ENCODE data around the gene MTF2. TPM values are rescaled to one million over a fixed set of nuclear protein-coding genes. Genes with fewer than 3 reads are reported as not detected.

Gene MTF2
- total RNA-seq, 2 donors from 2014 or later: 85.0 to 103 TPM

- Mint-ChIP-seq H3K27me3 (ENCODE audit: insufficient read depth) (no peaks in the 10 kb centered on the region), H3K27ac (peak overlapping the region; percentile 16), H3K9me3 (no peaks in the 10 kb centered on the region), H3K4me3 (no peak overlapping the region), H3K4me1 (no peaks in the 10 kb centered on the region), H3K36me3 (ENCODE audit: low read depth) (peaks cover 17% of the 10 kb centered on the region)
- H3K36me3 ChIP-seq (ENCODE audit: control insufficient read depth, insufficient read depth, low read length): peaks cover 71% of the 10 kb centered on the region
- TF ChIP-seq, protein P1, sequence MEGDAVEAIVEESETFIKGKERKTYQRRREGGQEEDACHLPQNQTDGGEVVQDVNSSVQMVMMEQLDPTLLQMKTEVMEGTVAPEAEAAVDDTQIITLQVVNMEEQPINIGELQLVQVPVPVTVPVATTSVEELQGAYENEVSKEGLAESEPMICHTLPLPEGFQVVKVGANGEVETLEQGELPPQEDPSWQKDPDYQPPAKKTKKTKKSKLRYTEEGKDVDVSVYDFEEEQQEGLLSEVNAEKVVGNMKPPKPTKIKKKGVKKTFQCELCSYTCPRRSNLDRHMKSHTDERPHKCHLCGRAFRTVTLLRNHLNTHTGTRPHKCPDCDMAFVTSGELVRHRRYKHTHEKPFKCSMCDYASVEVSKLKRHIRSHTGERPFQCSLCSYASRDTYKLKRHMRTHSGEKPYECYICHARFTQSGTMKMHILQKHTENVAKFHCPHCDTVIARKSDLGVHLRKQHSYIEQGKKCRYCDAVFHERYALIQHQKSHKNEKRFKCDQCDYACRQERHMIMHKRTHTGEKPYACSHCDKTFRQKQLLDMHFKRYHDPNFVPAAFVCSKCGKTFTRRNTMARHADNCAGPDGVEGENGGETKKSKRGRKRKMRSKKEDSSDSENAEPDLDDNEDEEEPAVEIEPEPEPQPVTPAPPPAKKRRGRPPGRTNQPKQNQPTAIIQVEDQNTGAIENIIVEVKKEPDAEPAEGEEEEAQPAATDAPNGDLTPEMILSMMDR (conservative IDR thresholded peaks at IDR 0.05): no peak
- no peak overlapping the region for H3K4me3 ChIP-seq (ENCODE audit: low read length)
- H3K9ac ChIP-seq (ENCODE audit: extremely low read depth, low read length, poor library complexity, severe bottlenecking): no peak overlapping the region
- no peak overlapping the region for H3K27ac ChIP-seq (ENCODE audit: low read depth, low read length)
- H3K4me1 ChIP-seq (ENCODE audit: control insufficient read depth, insufficient read depth, low read length): no peaks in the 10 kb centered on the region
- no peak for DNase-seq
- no peaks in the 10 kb centered on the region for H3K27me3 ChIP-seq (ENCODE audit: control insufficient read depth, insufficient read depth, low read length, poor library complexity, severe bottlenecking)
- no peaks in the 10 kb centered on the region for H3K9me3 ChIP-seq (ENCODE audit: control insufficient read depth, low read length)
Observed at GRCh38 chr1:93151474-93151873, 72.4 kb downstream of the MTF2 start.

GRCh38 chr1:93152835-93153234, 73.8 kb downstream of the MTF2 start:
- Mint-ChIP-seq H3K36me3 (ENCODE audit: low read depth) (peaks cover 18% of the 10 kb centered on the region), H3K4me3 (no peak overlapping the region), H3K9me3 (no peaks in the 10 kb centered on the region), H3K4me1 (no peaks in the 10 kb centered on the region), H3K27ac (no peak overlapping the region), H3K27me3 (ENCODE audit: insufficient read depth) (no peaks in the 10 kb centered on the region)
- WGBS, 2 experiments (ENCODE audit: insufficient coverage in 1 of 2, insufficient read length in 1 of 2): 100% methylated on average over 1 of the region's 2 CpGs; no CpG with 5 or more reads in 1 of the 2 experiments
- Histone ChIP-seq H3K27ac (ENCODE audit: low read depth, low read length) (no peak overlapping the region), H3K27me3 (ENCODE audit: control insufficient read depth, insufficient read depth, low read length, poor library complexity, severe bottlenecking) (no peaks in the 10 kb centered on the region), H3K36me3 (ENCODE audit: control insufficient read depth, insufficient read depth, low read length) (peaks cover 73% of the 10 kb centered on the region), H3K4me3 (ENCODE audit: low read length) (no peak overlapping the region), H3K9ac (ENCODE audit: extremely low read depth, low read length, poor library complexity, severe bottlenecking) (no peak overlapping the region), H3K9me3 (ENCODE audit: control insufficient read depth, low read length) (no peaks in the 10 kb centered on the region), H3K4me1 (ENCODE audit: control insufficient read depth, insufficient read depth, low read length) (no peaks in the 10 kb centered on the region)
- TF ChIP-seq, protein P1 (conservative IDR thresholded peaks at IDR 0.05): no peak
- no peak for DNase-seq

GRCh38 chr1:93154898-93155297, 75.8 kb downstream of the MTF2 start:
- no peak overlapping the region for H3K27ac Mint-ChIP-seq

More at GRCh38 chr1:93154898-93155297, 75.8 kb downstream of the MTF2 start:
- no peaks in the 10 kb centered on the region for H3K27me3 ChIP-seq (ENCODE audit: control insufficient read depth, insufficient read depth, low read length, poor library complexity, severe bottlenecking)
- no peaks in the 10 kb centered on the region for H3K27me3 Mint-ChIP-seq (ENCODE audit: insufficient read depth)
- H3K4me1 ChIP-seq (ENCODE audit: control insufficient read depth, insufficient read depth, low read length): no peaks in the 10 kb centered on the region
- no peak overlapping the region for H3K27ac ChIP-seq (ENCODE audit: low read depth, low read length)
- no peak overlapping the region for H3K4me3 ChIP-seq (ENCODE audit: low read length)
- DNase-seq: no peak
- no peak overlapping the region for H3K9ac ChIP-seq (ENCODE audit: extremely low read depth, low read length, poor library complexity, severe bottlenecking)
- peaks cover 3% of the 10 kb centered on the region for H3K9me3 ChIP-seq (ENCODE audit: control insufficient read depth, low read length)
- no peaks in the 10 kb centered on the region for H3K9me3 Mint-ChIP-seq
- no peaks in the 10 kb centered on the region for H3K4me1 Mint-ChIP-seq
- peaks cover 24% of the 10 kb centered on the region for H3K36me3 Mint-ChIP-seq (ENCODE audit: low read depth)
- H3K4me3 Mint-ChIP-seq: no peak overlapping the region
- peaks cover 67% of the 10 kb centered on the region for H3K36me3 ChIP-seq (ENCODE audit: control insufficient read depth, insufficient read depth, low read length)
- TF ChIP-seq, protein P1 (conservative IDR thresholded peaks at IDR 0.05): no peak

All from endodermal cell (in vitro differentiated cells).